Left cardiac atrium (tissue), 4 donors: ENCODE results near the gene CCDC87. TPM values are rescaled to one million over a fixed set of nuclear protein-coding genes. Genes with fewer than 3 reads are reported as not detected.
"Not testable (repeated sequence)": the region's sequence is repeated elsewhere in the genome, so short reads cannot be mapped to it uniquely, and the experiment has no call there.

Experiments used
- ATAC-seq, 2 donors: fragments of 200-7000 bp; cut with Tn5 transposase; one replicate each; pipeline ENCODE4 v1.9.1; 2020; ENCODE audit warnings: mild to moderate bottlenecking in 2 of 2, moderate library complexity in 2 of 2
- DNase-seq: peaks from one replicate; pipeline ENCODE4 v3.0.0-alpha.2; 2020
- intact Hi-C, 2 donors: fragments of 100-400 bp; cut with DNase I; formaldehyde crosslinking; loops; one replicate each; pipeline versions ENCODE4 v1.14.1 to v1.15.1; 2022 to 2023
- total RNA-seq, 2 donors: library from RNA; stranded (reverse); fragmentation: NEBNext Ultra II Directional; extraction: Animal tissue kit (Norgen Biotek cat#: 25700); gene quantifications; one replicate each; pipeline ENCODE4 v1.2.1, GENCODE V29; 2021
- donor health status: DM: no; HTN: yes; CAD: no.
- donor health status: DM: no; HTN: yes; CAD: no; lungs with severe emphysema.
- donor health status: DM: yes; HTN: yes; CAD: no.
- donor health status: Dilated cardiomyopathy.

CCDC87 gene
- total RNA-seq, 2 donors from 2014 or later = 0.18 to 0.39 TPM

- DNase-seq (no peak), ATAC-seq (no peak)
- intact Hi-C loops = no loop called here
Measured at GRCh38 chr11:66561975-66562248, 31.0 kb downstream of the CCDC87 start.

- no peak for DNase-seq
- ATAC-seq = no peak
- intact Hi-C loops = no loop called here
Measured at GRCh38 chr11:66561178-66561974, 31.5 kb downstream of the CCDC87 start.

- no peak for ATAC-seq
- no peak for DNase-seq
- intact Hi-C loops = no loop called here
Measured at GRCh38 chr11:66559866-66560676, 32.8 kb downstream of the CCDC87 start.

GRCh38 chr11:66559142-66559865 lies 33.6 kb downstream of the CCDC87 start:
- intact Hi-C loops = no loop called here
- DNase-seq (peak; percentile 58), ATAC-seq (peak; percentile 48 to 70)

GRCh38 chr11:66557733-66558326 lies 35.0 kb downstream of the CCDC87 start:
- intact Hi-C loops = no loop called here
- ATAC-seq = no peak
- DNase-seq = no peak

- DNase-seq = no peak
- intact Hi-C loops = no loop called here
- ATAC-seq = no peak
Measured at GRCh38 chr11:66556086-66556485, 36.8 kb downstream of the CCDC87 start.

- intact Hi-C loops = no loop called here
- DNase-seq = no peak
Measured at GRCh38 chr11:66555416-66555815, 37.4 kb downstream of the CCDC87 start.

GRCh38 chr11:66554602-66555001 lies 38.3 kb downstream of the CCDC87 start:
- intact Hi-C loops = no loop called here
- DNase-seq (no peak), ATAC-seq (no peak)

More at GRCh38 chr11:66555416-66555815, 37.4 kb downstream of the CCDC87 start:
- ATAC-seq = no peak

- intact Hi-C loops = no loop called here
- no peak for DNase-seq
- ATAC-seq = no peak
Measured at GRCh38 chr11:66550887-66551286, 42.0 kb downstream of the CCDC87 start.

- intact Hi-C loops = no loop called here
- ATAC-seq = no peak
- no peak for DNase-seq
Measured at GRCh38 chr11:66549696-66550095, 43.2 kb downstream of the CCDC87 start.

GRCh38 chr11:66548774-66549630 lies 43.9 kb downstream of the CCDC87 start:
- DNase-seq = no peak
- intact Hi-C loops = no loop called here
- no peak for ATAC-seq

GRCh38 chr11:66548041-66548440 lies 44.8 kb downstream of the CCDC87 start:
- intact Hi-C loops = no loop called here
- no peak for ATAC-seq
- DNase-seq = no peak

- DNase-seq (no peak), ATAC-seq (no peak)
- intact Hi-C loops = no loop called here
Measured at GRCh38 chr11:66547662-66548009, 45.2 kb downstream of the CCDC87 start.

GRCh38 chr11:66546966-66547661 lies 45.7 kb downstream of the CCDC87 start:
- no peak for ATAC-seq
- DNase-seq = no peak
- intact Hi-C loops = no loop called here

GRCh38 chr11:66546368-66546965 lies 46.4 kb downstream of the CCDC87 start, which contains the start of gene ACTN3:
Gene ACTN3, plus strand, starts transcription at chr11:66546903. Its CDS starts 35 bp downstream, at chr11:66546938.
- intact Hi-C loops = no loop called here
- DNase-seq = peak; percentile 54
- peak; percentile 32 to 36 for ATAC-seq

GRCh38 chr11:66545701-66546367 lies 47.0 kb downstream of the CCDC87 start, which contains the start of gene ZDHHC24:
Gene ZDHHC24, minus strand, starts transcription at chr11:66546048. Its CDS starts 45 bp downstream, at chr11:66546003.
- peak; percentile 96 for ATAC-seq
- intact Hi-C loops = no loop called here
- peak; percentile 99 for DNase-seq

- ATAC-seq, intact Hi-C loops, DNase-seq: not testable (repeated sequence)
Measured at GRCh38 chr11:66544952-66545351, 47.9 kb downstream of the CCDC87 start.
